Thymus (tissue), 11 donors: ENCODE data around the gene ZMYND10. TPM values are rescaled to one million over a fixed set of nuclear protein-coding genes. Genes with fewer than 3 reads are reported as not detected.

Source experiments
- DNase-seq, 9 donors: peaks; one replicate each; pipeline ENCODE4 v3.0.0-alpha.2; 2013; ENCODE audit warnings: low spot score in 9 of 9, low read depth in 6 of 9, missing footprints in 1 of 9
- H3K27ac ChIP-seq, 2 donors: one replicate each; pipeline ENCODE4 v1.5.1; 2013; ENCODE audit warnings: control low read depth in 1 of 2, low read depth in 1 of 2, low read length in 1 of 2, mild to moderate bottlenecking in 1 of 2, moderate library complexity in 1 of 2
- H3K27me3 ChIP-seq, 2 donors: one replicate each; pipeline ENCODE4 v1.5.1; 2013; ENCODE audit warnings: low read length in 1 of 2; ENCODE audit not compliant: control insufficient read depth in 2 of 2, insufficient read depth in 1 of 2
- H3K36me3 ChIP-seq, 2 donors: one replicate each; pipeline ENCODE4 v1.5.1; 2013; ENCODE audit warnings: low read length in 1 of 2, mild to moderate bottlenecking in 1 of 2, moderate library complexity in 1 of 2; ENCODE audit not compliant: control insufficient read depth in 2 of 2, insufficient read depth in 2 of 2
- H3K4me1 ChIP-seq, 2 donors: one replicate each; pipeline ENCODE4 v1.5.1; 2013; ENCODE audit warnings: low read length in 2 of 2; ENCODE audit not compliant: control insufficient read depth in 2 of 2, insufficient read depth in 2 of 2
- H3K4me3 ChIP-seq, 2 donors: one replicate each; pipeline ENCODE4 v1.5.1; 2013; ENCODE audit warnings: low read length in 2 of 2, control low read depth in 1 of 2, mild to moderate bottlenecking in 1 of 2
- H3K9me3 ChIP-seq, 2 donors: one replicate each; pipeline ENCODE4 v1.5.1; 2013; ENCODE audit warnings: low read length in 1 of 2, mild to moderate bottlenecking in 1 of 2; ENCODE audit not compliant: control insufficient read depth in 2 of 2, insufficient read depth in 1 of 2
- WGBS: extraction: QIAGEN DNeasy Blood & Tissue Kit; methylation state at CpG from one replicate; pipeline ENCODE4 v1.1.7; 2013; 5-methylcytosine and 5-hydroxymethylcytosine counted together
- polyA plus RNA-seq: library from polyadenylated mRNA; stranded (reverse); fragments of 200-250 nt; gene quantifications from one replicate; pipeline ENCODE4 v1.2.3, GENCODE V29; 2013
- total RNA-seq: library from RNA; stranded (reverse); fragments of 120-200 nt; gene quantifications from one replicate; pipeline ENCODE4 v1.2.4, GENCODE V29; 2013
- donor health status: healthy.

Gene ZMYND10
- total and polyA plus RNA-seq, 2 donors: 0.66 to 5.5 TPM

DNA sequence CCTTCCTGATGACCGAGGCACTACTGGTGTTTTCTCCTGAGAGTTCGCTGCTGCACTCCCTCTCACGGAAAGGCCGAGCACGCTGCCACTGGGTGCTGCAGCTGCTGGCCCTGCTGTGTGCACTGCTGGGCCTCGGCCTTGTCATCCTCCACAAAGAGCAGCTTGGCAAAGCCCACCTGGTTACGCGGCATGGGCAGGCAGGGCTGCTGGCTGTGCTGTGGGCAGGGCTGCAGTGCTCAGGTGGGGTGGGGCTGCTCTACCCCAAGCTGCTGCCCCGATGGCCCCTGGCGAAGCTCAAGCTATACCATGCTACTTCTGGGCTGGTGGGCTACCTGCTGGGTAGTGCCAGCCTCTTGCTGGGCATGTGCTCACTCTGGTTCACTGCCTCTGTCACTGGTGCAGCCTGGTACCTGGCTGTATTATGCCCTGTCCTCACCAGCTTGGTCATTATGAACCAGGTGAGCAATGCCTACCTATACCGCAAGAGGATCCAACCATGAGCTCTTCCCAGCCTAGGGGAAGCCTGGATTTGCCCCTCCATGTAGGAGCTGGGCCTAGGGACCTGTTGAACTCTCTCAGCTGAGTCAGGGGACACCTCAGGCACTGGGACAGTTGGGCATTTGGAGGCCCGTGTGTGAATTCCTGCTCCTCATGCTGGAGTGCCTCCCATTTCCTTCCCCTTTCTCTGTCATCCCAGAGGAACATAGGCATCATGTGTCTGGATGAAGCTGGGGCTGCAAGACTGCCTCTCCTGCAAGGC, 7.9 kb upstream of the ZMYND10 start:
- H3K36me3 ChIP-seq: peaks cover 52 to 61% of the 10 kb centered on the region in 2 donors
- no peaks in the 10 kb centered on the region for H3K9me3 ChIP-seq
- no peak for DNase-seq
- no peak overlapping the region for H3K27ac ChIP-seq
- WGBS: 96% methylated on average over 12 of the region's 12 CpGs
- no peaks in the 10 kb centered on the region for H3K27me3 ChIP-seq
- H3K4me3 ChIP-seq: no peak overlapping the region
- peaks cover 32 to 52% of the 10 kb centered on the region in 2 donors for H3K4me1 ChIP-seq

DNA sequence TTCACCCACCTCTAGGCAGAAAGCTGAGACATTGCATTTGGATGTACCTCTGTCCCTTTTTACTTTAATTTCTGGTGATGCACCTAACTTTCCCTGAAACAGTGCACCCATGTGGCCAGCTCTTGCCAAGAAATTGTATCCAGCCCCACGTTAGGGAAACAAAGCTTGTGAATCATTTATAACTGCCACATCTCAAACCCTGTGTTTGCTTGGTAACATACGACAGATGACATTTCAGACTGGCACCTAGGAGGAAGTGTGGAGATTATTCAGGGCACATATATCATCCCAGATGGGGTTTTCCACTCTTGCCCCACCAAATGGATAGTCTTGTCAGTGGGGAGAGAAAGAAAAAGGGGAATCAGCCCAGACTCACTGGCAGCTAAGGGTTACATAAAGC, 7.2 kb upstream of the ZMYND10 start:
- DNase-seq: no peak
- Histone ChIP-seq H3K4me3 (no peak overlapping the region), H3K27me3 (no peaks in the 10 kb centered on the region), H3K9me3 (no peaks in the 10 kb centered on the region), H3K4me1 (peaks cover 25 to 45% of the 10 kb centered on the region in 2 donors), H3K27ac (no peak overlapping the region), H3K36me3 (peaks cover 55 to 67% of the 10 kb centered on the region in 2 donors)
- 66% methylated on average over 2 of the region's 2 CpGs for WGBS

DNA sequence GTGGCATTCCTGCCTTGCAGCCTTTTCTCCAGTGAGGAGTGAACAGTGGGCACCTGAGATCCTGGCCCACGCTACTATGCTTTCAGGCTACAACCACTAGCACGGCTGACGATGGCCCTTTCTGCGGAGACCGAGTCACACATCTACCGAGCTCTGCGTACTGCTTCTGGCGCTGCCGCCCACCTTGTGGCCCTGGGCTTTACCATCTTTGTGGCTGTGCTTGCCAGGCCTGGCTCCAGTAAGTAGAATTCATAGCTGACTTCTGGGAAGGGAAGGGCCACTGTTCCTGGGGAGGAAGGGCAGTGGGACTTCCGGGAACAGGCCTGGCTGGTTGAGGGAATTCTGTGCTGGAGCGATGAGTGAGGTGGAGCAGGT, 5.8 kb upstream of the ZMYND10 start:
- Histone ChIP-seq H3K27ac (no peak overlapping the region), H3K27me3 (no peaks in the 10 kb centered on the region), H3K4me1 (peaks cover 14 to 36% of the 10 kb centered on the region in 2 donors), H3K36me3 (peaks cover 48 to 58% of the 10 kb centered on the region in 2 donors), H3K4me3 (peak overlapping the region; percentile 66 to 99), H3K9me3 (no peaks in the 10 kb centered on the region)
- WGBS: 78% methylated on average over 11 of the region's 11 CpGs
- DNase-seq: no peak

- peak; percentile 91 to 99 (median 97) for DNase-seq
- Histone ChIP-seq H3K4me3 (peak within 1 kb of the TSS; percentile 66 to 99), H3K27me3 (peaks cover 0 to under 1% of the 10 kb centered on the region in 2 donors), H3K4me1 (peaks cover 16 to 36% of the 10 kb centered on the region in 2 donors), H3K9me3 (no peaks in the 10 kb centered on the region), H3K36me3 (peaks cover 42 to 53% of the 10 kb centered on the region in 2 donors), H3K27ac (peak within 1 kb of the TSS; percentile 98 to 99)
- WGBS: under 1% methylated on average over 64 of the region's 64 CpGs
Observed at GRCh38 chr3:50350527-50351322, 5.2 kb upstream of the ZMYND10 start, which contains the start of the genes CYB561D2 and NPRL2. TSS of gene CYB561D2 (plus strand) at chr3:50350862. CDS start at chr3:50351434, 572 bp downstream. TSS of gene NPRL2 (minus strand) at chr3:50350775. CDS start at chr3:50350652, 123 bp downstream.

- DNase-seq: no peak
- Histone ChIP-seq H3K9me3 (no peaks in the 10 kb centered on the region), H3K27ac (peak overlapping the region; percentile 72 to 99), H3K27me3 (peaks cover 0 to 6% of the 10 kb centered on the region in 2 donors), H3K36me3 (peaks cover 36 to 48% of the 10 kb centered on the region in 2 donors), H3K4me3 (peak overlapping the region; percentile 66 to 99), H3K4me1 (peaks cover 22 to 42% of the 10 kb centered on the region in 2 donors)
- WGBS: 21% methylated on average over 7 of the region's 7 CpGs
Observed at GRCh38 chr3:50350213-50350526, 4.6 kb upstream of the ZMYND10 start.

GRCh38 chr3:50347187-50347813, 1.8 kb upstream of the ZMYND10 start:
- Histone ChIP-seq H3K9me3 (no peaks in the 10 kb centered on the region), H3K4me3 (no peak overlapping the region), H3K27ac (no peak overlapping the region), H3K4me1 (peaks cover 22 to 44% of the 10 kb centered on the region in 2 donors), H3K27me3 (peaks cover 0 to 6% of the 10 kb centered on the region in 2 donors), H3K36me3 (peaks cover 14 to 22% of the 10 kb centered on the region in 2 donors)
- DNase-seq: peak in 4 of 9 donors; percentile 41 to 72 (median 57)
- WGBS: 31% methylated on average over 14 of the region's 14 CpGs

DNA sequence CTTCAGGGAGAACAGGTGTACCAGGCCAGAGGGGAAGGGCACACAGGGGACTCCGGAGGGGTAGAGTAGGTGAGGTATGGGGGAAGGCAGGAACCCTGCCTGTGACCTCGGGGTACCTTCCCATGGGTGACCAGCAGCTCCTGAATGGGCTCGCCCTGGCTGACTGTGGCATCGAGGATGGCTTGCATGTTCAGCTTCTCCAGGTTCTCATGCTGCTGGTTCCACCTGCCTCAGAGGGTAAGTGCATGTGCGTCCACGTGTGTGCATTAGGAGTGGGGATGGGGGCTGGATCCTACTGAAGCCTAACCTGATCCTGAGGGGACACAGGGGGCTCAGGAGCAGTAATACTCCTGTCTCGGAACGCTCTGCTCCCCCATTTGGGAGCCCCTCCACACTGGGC, 524 bp downstream of the ZMYND10 start:
- peak overlapping the region in 1 of 2 donors; percentile 9 for H3K4me3 ChIP-seq
- H3K27ac ChIP-seq: no peak overlapping the region
- H3K4me1 ChIP-seq: peaks cover 19 to 45% of the 10 kb centered on the region in 2 donors
- peaks cover 14 to 16% of the 10 kb centered on the region in 2 donors for H3K36me3 ChIP-seq
- peaks cover 0 to 4% of the 10 kb centered on the region in 2 donors for H3K9me3 ChIP-seq
- peaks cover 0 to 19% of the 10 kb centered on the region in 2 donors for H3K27me3 ChIP-seq
- WGBS: 92% methylated on average over 8 of the region's 8 CpGs
- DNase-seq: no peak

DNA sequence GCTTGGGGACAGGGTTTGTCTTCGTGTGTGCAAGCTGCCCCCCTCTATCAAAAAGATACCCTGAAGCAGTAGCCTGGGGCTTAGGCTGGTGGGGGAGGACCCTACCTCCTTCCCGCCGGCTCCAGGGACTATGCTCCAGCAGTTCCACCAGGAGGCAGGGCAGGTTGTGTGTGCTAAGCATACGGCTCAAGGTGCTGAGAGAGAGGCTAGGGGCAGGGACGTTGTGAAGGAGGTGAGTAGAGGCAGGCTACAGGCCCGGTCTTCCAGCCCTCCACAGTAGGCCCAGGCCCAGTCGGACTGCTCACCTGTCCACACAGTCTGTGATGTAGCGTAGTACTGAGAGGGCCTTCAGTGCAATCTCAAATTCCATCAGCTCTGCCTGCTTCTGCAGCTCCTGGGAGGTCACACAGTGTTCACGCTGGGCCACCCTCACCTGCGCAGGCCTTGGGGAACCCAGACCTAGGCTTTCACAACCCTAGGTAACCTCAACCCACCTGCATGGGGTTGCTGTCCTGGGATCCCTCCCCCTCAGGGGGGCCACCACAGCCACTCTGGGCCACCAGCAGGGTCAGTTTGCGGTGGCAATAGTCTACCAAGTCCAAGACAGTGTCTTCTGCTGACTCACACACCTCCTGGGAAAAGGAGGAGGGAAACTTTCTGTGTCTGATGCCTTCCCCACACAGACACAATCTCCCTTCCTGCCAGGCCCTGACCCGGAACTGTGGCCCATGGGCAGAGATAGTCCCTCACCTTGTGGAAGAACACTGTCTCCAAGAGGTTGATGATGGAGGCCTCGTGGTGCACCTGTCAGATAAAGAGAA, 2.5 kb downstream of the ZMYND10 start:
- no peak for DNase-seq
- Histone ChIP-seq H3K4me1 (peaks cover 20 to 53% of the 10 kb centered on the region in 2 donors), H3K9me3 (peaks cover 0 to 4% of the 10 kb centered on the region in 2 donors), H3K36me3 (peaks cover 7 to 8% of the 10 kb centered on the region in 2 donors), H3K27ac (no peak overlapping the region), H3K4me3 (no peak overlapping the region), H3K27me3 (peaks cover 0 to 34% of the 10 kb centered on the region in 2 donors)
- WGBS: 96% methylated on average over 13 of the region's 13 CpGs
